Measurements from ENCODE around the gene TAP1. TPM values are rescaled to one million over a fixed set of nuclear protein-coding genes. Genes with fewer than 3 reads are reported as not detected.
"Not testable (repeated sequence)": the region's sequence is repeated elsewhere in the genome, so short reads cannot be mapped to it uniquely, and the experiment has no call there.

TAP1 gene
- total and polyA plus RNA-seq, 10 of the 15 experiments (the other 5 are each of a cell fraction or from before 2014, with no cell fraction given) = 33.4 to 249 (median 169) TPM

DNA sequence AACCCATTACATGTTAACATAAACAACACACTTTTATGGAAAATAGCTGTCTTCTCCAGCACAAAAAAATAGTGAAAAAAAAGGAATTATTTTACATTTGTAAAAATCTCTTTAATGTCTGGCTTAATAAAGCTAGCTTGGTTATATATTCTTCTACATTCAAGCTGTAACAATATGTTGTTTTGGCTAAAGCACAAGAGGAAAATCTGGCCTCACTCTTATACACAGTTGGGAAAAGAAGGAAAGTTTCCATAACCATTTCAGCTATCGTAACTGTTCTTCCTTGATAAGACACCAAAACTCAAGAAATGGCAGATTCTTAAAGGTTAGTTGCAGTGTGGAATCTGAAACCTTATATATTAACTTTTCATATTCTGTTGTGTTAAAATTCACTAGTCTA, 44.3 kb downstream of the TAP1 start (continued):
- TF ChIP-seq, protein P1, sequence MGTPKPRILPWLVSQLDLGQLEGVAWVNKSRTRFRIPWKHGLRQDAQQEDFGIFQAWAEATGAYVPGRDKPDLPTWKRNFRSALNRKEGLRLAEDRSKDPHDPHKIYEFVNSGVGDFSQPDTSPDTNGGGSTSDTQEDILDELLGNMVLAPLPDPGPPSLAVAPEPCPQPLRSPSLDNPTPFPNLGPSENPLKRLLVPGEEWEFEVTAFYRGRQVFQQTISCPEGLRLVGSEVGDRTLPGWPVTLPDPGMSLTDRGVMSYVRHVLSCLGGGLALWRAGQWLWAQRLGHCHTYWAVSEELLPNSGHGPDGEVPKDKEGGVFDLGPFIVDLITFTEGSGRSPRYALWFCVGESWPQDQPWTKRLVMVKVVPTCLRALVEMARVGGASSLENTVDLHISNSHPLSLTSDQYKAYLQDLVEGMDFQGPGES (IDR thresholded peaks at IDR 0.05) = no peak

- H3K27ac ChIP-seq (ENCODE audit: control insufficient read depth, insufficient read depth) = no peak overlapping the region
- DNase-seq (ENCODE audit: low read depth, low spot score) = no peak
- no peaks in the 10 kb centered on the region for H3K9me3 ChIP-seq (replicated peaks; ENCODE audit: control insufficient read depth, insufficient read depth, low read length)
- WGBS (ENCODE audit: insufficient coverage, insufficient replicate concordance, low lambda C conversion rate, missing lambda C conversion rate) = 81% methylated on average over 5 of the region's 5 CpGs
- TF ChIP-seq HDGF (IDR thresholded peaks at IDR 0.05) (no peak), POLR2A (IDR thresholded peaks at IDR 0.05; ENCODE audit: low read depth, low read length) (peak; percentile 53)
- H3K79me2 ChIP-seq (ENCODE audit: control insufficient read depth, insufficient read depth, low read length) = no peaks in the 10 kb centered on the region
- in situ Hi-C loops (cut with MboI) (no loop called here), intact Hi-C loops (cut with micrococcal nuclease; ENCODE audit: unreplicated experiment) (no loop called here)
- no peaks in the 10 kb centered on the region for H3K27me3 ChIP-seq (replicated peaks in 1 of 2; ENCODE audit: control insufficient read depth in 2 of 2, insufficient read depth in 2 of 2, low read length in 1 of 2)
- H3K4me3 ChIP-seq = no peak overlapping the region
- RAD21 ChIA-PET (ENCODE audit: unreplicated experiment) = no interaction called here
- CTCF ChIA-PET = interaction anchor here (1.1 kb wide), 1 partner anchor 21 kb away, joined by 4 read pairs; no protein-coding TSS in a partner anchor
- H3K9ac ChIP-seq (ENCODE audit: control insufficient read depth, insufficient read depth, low read length) = no peak overlapping the region
- H3K36me3 ChIP-seq (ENCODE audit: control insufficient read depth in 2 of 2, insufficient read depth in 2 of 2, low read length in 1 of 2) = no peaks in the 10 kb centered on the region; a peak in 1 of 4 replicates
- no peak for FAIRE-seq
- POLR2A ChIA-PET = no interaction called here
- peak; percentile 67 for ATAC-seq
- H4K20me1 ChIP-seq (ENCODE audit: control insufficient read depth, insufficient read depth) = no peaks in the 10 kb centered on the region
- H2AFZ ChIP-seq (ENCODE audit: control insufficient read depth, low read depth, low read length) = no peak overlapping the region
- no peak overlapping the region for H3K4me2 ChIP-seq (ENCODE audit: control insufficient read depth, insufficient read depth)
- BruUV-seq (replicated peaks) = no TSS peak
- SMC1A ChIA-PET (ENCODE audit: uncharacterized antibody, unreplicated experiment) = no interaction called here
- no peaks in the 10 kb centered on the region for H3K4me1 ChIP-seq (ENCODE audit: control insufficient read depth, insufficient read depth, low read length)
Measured at GRCh38 chr6:32807020-32807580, 46.4 kb downstream of the TAP1 start.

DNA sequence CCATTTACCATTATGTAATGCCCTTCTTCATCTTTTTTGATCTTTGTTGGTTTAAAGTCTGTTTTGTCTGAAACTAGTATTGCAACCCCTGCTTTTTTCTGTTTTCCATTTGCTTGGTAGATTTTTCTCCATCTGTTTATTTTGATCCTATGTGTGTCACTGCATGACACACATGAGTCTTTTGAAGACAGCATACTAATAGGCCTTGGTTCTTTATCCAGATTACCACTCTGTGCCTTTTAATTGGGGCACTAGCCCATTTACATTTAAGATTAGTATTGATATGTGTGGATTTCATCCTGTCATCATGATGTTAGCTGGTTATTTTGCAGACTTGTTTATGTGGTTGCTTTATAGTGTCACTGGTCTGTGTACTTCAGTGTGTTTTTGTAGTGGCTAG, 48.1 kb downstream of the TAP1 start:
- H3K27me3 ChIP-seq (replicated peaks in 1 of 2; ENCODE audit: control insufficient read depth in 2 of 2, insufficient read depth in 2 of 2, low read length in 1 of 2); H3K79me2 ChIP-seq (ENCODE audit: control insufficient read depth, insufficient read depth, low read length); DNase-seq (ENCODE audit: low read depth, low spot score); FAIRE-seq; H3K4me2 ChIP-seq (ENCODE audit: control insufficient read depth, insufficient read depth); H3K9ac ChIP-seq (ENCODE audit: control insufficient read depth, insufficient read depth, low read length); H3K4me1 ChIP-seq (ENCODE audit: control insufficient read depth, insufficient read depth, low read length); H2AFZ ChIP-seq (ENCODE audit: control insufficient read depth, low read depth, low read length); intact Hi-C loops (cut with micrococcal nuclease; ENCODE audit: unreplicated experiment); ATAC-seq; H3K4me3 ChIP-seq; RAD21 ChIA-PET (ENCODE audit: unreplicated experiment); H3K27ac ChIP-seq (ENCODE audit: control insufficient read depth, insufficient read depth); H3K9me3 ChIP-seq (replicated peaks; ENCODE audit: control insufficient read depth, insufficient read depth, low read length); H4K20me1 ChIP-seq (ENCODE audit: control insufficient read depth, insufficient read depth); BruUV-seq (replicated peaks); in situ Hi-C loops (cut with MboI); H3K36me3 ChIP-seq (ENCODE audit: control insufficient read depth in 2 of 2, insufficient read depth in 2 of 2, low read length in 1 of 2): not testable (repeated sequence)
- SMC1A ChIA-PET (ENCODE audit: uncharacterized antibody, unreplicated experiment) = interaction anchor here (0.7 to 1.4 kb wide), 4 partner anchors 10 to 63 kb away, joined by 3 to 5 read pairs (median 4); no protein-coding TSS in a partner anchor
- POLR2A ChIA-PET = interaction anchor here (1.0 kb wide), 1 partner anchor 12 kb away, joined by 3 read pairs; no protein-coding TSS in a partner anchor
- CTCF ChIA-PET = interaction anchor here (0.6 to 1.8 kb wide), 3 partner anchors 17 to 20 kb away, joined by 3 to 5 read pairs (median 5); no protein-coding TSS in a partner anchor
